A549 treated with ZK216348 at 1 μM for 4 hours (cell line): ENCODE data around the gene CTAG2. TPM values are rescaled to one million over a fixed set of nuclear protein-coding genes. Genes with fewer than 3 reads are reported as not detected.

Source experiments
- total RNA-seq: library from RNA; stranded (reverse); fragments of 200-300 nt; extraction: Qiagen RNA extraction; gene quantifications from 5 replicates; pipeline ENCODE4 v1.2.3, GENCODE V29; 2022; ENCODE audit warnings: low read depth

Gene CTAG2
- not detected in 5 replicates for total RNA-seq

GRCh38 chrX:154653413-154653812 is at the start of gene CTAG2:
Gene CTAG2, minus strand, starts transcription at chrX:154653579. Its CDS starts 64 bp downstream, at chrX:154653515.

GRCh38 chrX:154619182-154619581 is 34.2 kb downstream of the CTAG2 start, which contains the start of gene CTAG1B:
Gene CTAG1B, minus strand, starts transcription at chrX:154619282. Its CDS starts 64 bp downstream, at chrX:154619218.

Other genes starting within 250 kb of the CTAG2 start
- 21.0 to 37.2 TPM (median 29.7 TPM) in 5 replicates for gene DNASE1L1, start 244.3 kb downstream of the CTAG2 start, total RNA-seq
- 27.8 to 42.7 TPM (median 37.9 TPM) in 5 replicates for gene TAFAZZIN, start 242.0 kb downstream of the CTAG2 start, total RNA-seq
- gene ATP6AP1, start 224.9 kb downstream of the CTAG2 start, total RNA-seq = 63.7 to 111 TPM (median 109 TPM) in 5 replicates
- 77.9 to 119 TPM (median 111 TPM) in 5 replicates for gene GDI1, start 216.4 kb downstream of the CTAG2 start, total RNA-seq
- gene FAM50A, start 209.4 kb downstream of the CTAG2 start, total RNA-seq = 99.3 to 131 TPM (median 117 TPM) in 5 replicates
- gene PLXNA3, start 195.3 kb downstream of the CTAG2 start, total RNA-seq = 5.9 to 24.3 TPM (median 12.7 TPM) in 5 replicates
- gene LAGE3, start 174.3 kb downstream of the CTAG2 start, total RNA-seq = 38.8 to 73.0 TPM (median 64.3 TPM) in 5 replicates
- gene UBL4A, start 167.0 kb downstream of the CTAG2 start, total RNA-seq = 53.0 to 75.0 TPM (median 69.6 TPM) in 5 replicates
- gene SLC10A3, start 162.9 kb downstream of the CTAG2 start, total RNA-seq = 24.7 to 44.4 TPM (median 43.2 TPM) in 5 replicates
- 27.7 to 49.1 TPM (median 46.5 TPM) in 5 replicates for gene FAM3A, start 137.3 kb downstream of the CTAG2 start, total RNA-seq
- 1,245 to 1,640 TPM (median 1,501 TPM) in 5 replicates for gene G6PD, start 106.7 kb downstream of the CTAG2 start, total RNA-seq
- gene IKBKG, start 106.0 kb downstream of the CTAG2 start, total RNA-seq = 30.5 to 46.4 TPM (median 42.7 TPM) in 5 replicates
- gene CTAG1A, start 68.4 kb downstream of the CTAG2 start, total RNA-seq = not detected in 5 replicates
- not detected in 5 replicates for gene CTAG1B, start 34.3 kb downstream of the CTAG2 start, total RNA-seq
- 0.21 to 1.9 TPM (median 0.70 TPM) in 5 replicates for gene GAB3, start 97.5 kb upstream of the CTAG2 start, total RNA-seq
- 153 to 244 TPM (median 171 TPM) in 5 replicates for gene DKC1, start 109.3 kb upstream of the CTAG2 start, total RNA-seq
- 17.2 to 18.6 TPM (median 17.3 TPM) in 5 replicates for gene MPP1, start 151.9 kb upstream of the CTAG2 start, total RNA-seq
- gene SMIM9, start 181.1 kb upstream of the CTAG2 start, total RNA-seq = not detected in 5 replicates
- 57.8 to 118 TPM (median 103 TPM) in 5 replicates for gene F8A1, start 232.8 kb upstream of the CTAG2 start, total RNA-seq